HG03439 (cell line): ENCODE results near the gene IFNGR2.
"Not testable (repeated sequence)": the region's sequence is repeated elsewhere in the genome, so short reads cannot be mapped to it uniquely, and the experiment has no call there.

ENCODE experiments used
- ATAC-seq: cut with Tn5 transposase; IDR thresholded peaks from one replicate; pipeline ENCODE4 v1.9.1; 2021; ENCODE audit warnings: mild to moderate bottlenecking, moderate library complexity; ENCODE audit not compliant: unreplicated experiment

The IFNGR2 gene

GRCh38 chr21:33434770-33435360 is 31.7 kb downstream of the IFNGR2 start:
- peak; percentile 86 for ATAC-seq

- no peak for ATAC-seq
These were observed 33.9 kb downstream of the IFNGR2 start for GRCh38 chr21:33437140-33437539.

- no peak for ATAC-seq
These were observed 38.6 kb downstream of the IFNGR2 start for GRCh38 chr21:33441489-33442477.

GRCh38 chr21:33443194-33443593 is 40.0 kb downstream of the IFNGR2 start:
- ATAC-seq = no peak

- ATAC-seq = no peak
These were observed 41.3 kb downstream of the IFNGR2 start for GRCh38 chr21:33444499-33444898.

- not testable (repeated sequence) for ATAC-seq
These were observed 43.4 kb downstream of the IFNGR2 start for GRCh38 chr21:33446620-33447019.

GRCh38 chr21:33449616-33450015 is 46.4 kb downstream of the IFNGR2 start:
- ATAC-seq = no peak

GRCh38 chr21:33451634-33452071 is 48.4 kb downstream of the IFNGR2 start:
- no peak for ATAC-seq

- ATAC-seq = no peak
These were observed 49.1 kb downstream of the IFNGR2 start for GRCh38 chr21:33452362-33452761.

GRCh38 chr21:33455686-33456446 is 52.7 kb downstream of the IFNGR2 start:
- ATAC-seq = no peak

GRCh38 chr21:33458861-33459260 is 55.6 kb downstream of the IFNGR2 start:
- ATAC-seq = no peak

- ATAC-seq = no peak
These were observed 58.5 kb downstream of the IFNGR2 start for GRCh38 chr21:33461538-33462250.

- not testable (repeated sequence) for ATAC-seq
These were observed 66.0 kb downstream of the IFNGR2 start for GRCh38 chr21:33469183-33469582.

GRCh38 chr21:33470701-33471100 is 67.5 kb downstream of the IFNGR2 start:
- no peak for ATAC-seq

GRCh38 chr21:33473344-33473743 is 70.1 kb downstream of the IFNGR2 start:
- ATAC-seq = no peak

GRCh38 chr21:33477066-33477465 is 73.9 kb downstream of the IFNGR2 start:
- no peak for ATAC-seq

- no peak for ATAC-seq
These were observed 75.0 kb downstream of the IFNGR2 start for GRCh38 chr21:33478182-33478581.

GRCh38 chr21:33478935-33479678 is 75.9 kb downstream of the IFNGR2 start:
- ATAC-seq = peak; percentile 21

- ATAC-seq = peak; percentile 95
These were observed 76.7 kb downstream of the IFNGR2 start, which contains the start of gene TMEM50B for GRCh38 chr21:33479679-33480480. Gene TMEM50B (minus strand): TSS chr21:33479974. CDS start chr21:33468885, 11,089 bp downstream.
